Limb (tissue), 2 donors: Measurements from ENCODE around the gene PRPF19.
A peak's percentile ranks its signal among the peaks of the same experiment; 100 is the strongest.

Source experiments
- DNase-seq, 2 donors: peaks; one replicate each; pipeline ENCODE4 v3.0.0-alpha.2; 2016; ENCODE audit errors: extremely low spot score in 2 of 2

The PRPF19 gene

DNA sequence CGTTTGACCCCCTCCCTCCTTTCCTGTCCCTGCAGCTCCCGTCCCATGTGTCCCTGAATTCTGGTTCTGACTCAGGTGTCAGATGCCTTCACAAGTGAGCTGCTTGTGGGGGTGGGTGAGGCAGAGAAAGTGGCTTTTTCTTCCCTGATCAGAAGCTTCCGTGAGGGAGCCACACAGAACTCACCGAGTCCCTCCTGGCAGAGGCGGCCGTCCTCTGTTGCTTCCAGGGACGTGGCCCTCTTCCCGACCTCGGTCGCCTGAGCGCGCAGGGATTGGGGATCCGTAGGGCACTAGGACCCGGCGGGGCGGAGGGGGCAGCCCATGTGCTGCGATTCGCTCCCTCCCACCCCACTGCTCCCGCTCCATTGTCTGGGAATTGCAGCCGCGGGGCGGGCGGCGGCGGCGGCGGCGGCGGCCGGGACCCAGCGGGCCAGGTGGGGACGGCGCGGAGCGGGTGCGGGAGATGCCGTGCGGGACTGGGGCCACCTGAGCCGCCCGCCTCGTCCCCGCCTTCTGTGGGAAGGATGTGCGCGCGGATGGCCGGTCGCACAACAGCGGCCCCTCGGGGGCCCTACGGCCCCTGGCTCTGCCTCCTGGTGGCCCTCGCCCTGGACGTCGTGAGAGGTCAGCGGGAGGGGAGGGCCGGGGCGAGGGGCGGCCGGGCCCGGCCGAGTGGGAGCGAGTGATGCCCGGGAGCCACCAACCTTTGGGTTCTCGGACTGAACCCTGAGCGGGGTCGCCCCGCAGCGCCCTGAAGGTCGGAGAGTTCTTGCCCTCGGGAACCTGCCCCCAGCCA is 17.9 kb upstream of the PRPF19 start, which contains the start of gene TMEM132A:
TSS of gene TMEM132A (plus strand) at position 351 of the 796 bp plus-strand sequence. CDS start at position 525, 174 bp downstream.
- peak; percentile 68 to 88 for DNase-seq

GRCh38 chr11:60923800-60924109 is 17.4 kb upstream of the PRPF19 start:
- no peak for DNase-seq

GRCh38 chr11:60923326-60923725 is 16.9 kb upstream of the PRPF19 start:
- no peak for DNase-seq

DNA sequence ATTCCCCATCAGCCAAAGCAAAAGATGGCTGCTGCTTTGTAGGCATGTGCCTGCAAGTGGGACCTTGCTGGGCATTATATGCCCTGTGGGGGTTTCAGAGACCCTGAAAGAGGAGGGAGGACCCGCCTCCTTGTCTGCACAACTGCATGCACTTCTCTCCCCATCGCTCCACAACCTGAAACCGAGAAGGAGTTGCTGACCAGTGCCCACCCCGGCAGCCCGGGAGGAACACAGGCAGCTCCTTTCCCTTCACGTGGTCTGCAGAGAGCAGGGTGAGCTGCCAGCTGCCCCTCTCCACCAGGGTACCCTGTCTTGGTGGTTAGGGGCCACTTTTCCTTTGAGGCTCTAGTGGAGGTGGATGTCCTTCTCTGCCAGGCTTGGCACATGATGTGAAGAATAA is 16.5 kb upstream of the PRPF19 start:
- DNase-seq, result no peak

DNA sequence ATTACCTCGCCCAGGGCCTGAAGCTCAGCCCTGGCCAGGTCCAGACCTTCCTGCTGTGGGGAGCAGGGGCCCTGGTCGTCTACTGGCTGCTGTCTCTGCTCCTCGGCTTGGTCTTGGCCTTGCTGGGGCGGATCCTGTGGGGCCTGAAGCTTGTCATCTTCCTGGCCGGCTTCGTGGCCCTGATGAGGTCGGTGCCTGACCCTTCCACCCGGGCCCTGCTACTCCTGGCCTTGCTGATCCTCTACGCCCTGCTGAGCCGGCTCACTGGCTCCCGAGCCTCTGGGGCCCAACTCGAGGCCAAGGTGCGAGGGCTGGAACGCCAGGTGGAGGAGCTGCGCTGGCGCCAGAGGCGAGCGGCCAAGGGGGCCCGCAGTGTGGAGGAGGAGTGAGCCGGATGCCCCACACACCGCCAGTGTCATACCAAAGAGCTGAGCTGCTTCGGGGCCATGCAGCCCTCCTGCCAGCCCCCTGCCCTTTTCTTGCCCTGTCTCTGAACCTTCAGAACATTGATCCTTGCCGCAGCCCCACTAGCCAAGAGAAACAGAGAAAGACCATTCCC is 15.5 kb upstream of the PRPF19 start:
- DNase-seq, result no peak

DNA sequence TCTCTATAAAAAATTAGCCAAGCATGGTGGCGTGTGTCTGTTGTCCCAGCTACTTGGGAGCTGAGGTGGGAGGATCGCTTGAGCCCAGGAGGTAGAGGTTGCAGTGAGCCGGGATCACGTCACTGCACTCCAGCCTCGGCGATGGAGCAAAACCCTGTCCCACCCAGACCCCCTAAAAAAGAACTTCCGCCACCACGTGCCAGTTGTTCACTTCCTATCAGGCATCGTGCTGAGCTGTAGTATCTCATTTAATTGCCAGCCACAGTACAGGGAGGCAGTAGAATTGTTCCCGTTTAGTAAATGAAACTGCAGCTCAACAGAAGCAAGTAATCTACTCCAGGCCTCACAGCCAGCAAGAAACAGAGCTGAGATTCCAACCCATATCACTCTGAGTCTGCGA is 14.9 kb upstream of the PRPF19 start:
- no peak for DNase-seq

- DNase-seq, result no peak
These were observed 13.6 kb upstream of the PRPF19 start for GRCh38 chr11:60919956-60920355.

DNA sequence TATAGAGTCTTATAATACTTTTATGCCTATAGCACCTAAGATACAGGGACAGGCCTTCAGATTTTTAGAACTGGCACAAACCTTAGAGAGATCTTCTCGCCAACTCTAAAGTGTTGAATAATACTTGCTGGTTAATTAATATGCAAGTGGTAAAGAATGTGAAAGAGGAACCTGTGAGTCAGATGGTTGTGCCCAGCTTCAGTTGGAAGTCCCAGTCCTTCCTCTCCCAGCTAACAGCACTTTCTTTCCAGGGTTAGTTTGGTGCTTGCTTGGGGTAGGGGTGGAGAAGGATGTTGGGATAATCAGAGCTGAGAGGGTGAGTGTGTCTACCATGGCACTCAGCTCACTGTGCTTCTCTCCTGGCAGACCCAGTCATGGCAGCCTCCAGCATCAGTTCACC is 12.9 kb upstream of the PRPF19 start:
- no peak for DNase-seq

DNA sequence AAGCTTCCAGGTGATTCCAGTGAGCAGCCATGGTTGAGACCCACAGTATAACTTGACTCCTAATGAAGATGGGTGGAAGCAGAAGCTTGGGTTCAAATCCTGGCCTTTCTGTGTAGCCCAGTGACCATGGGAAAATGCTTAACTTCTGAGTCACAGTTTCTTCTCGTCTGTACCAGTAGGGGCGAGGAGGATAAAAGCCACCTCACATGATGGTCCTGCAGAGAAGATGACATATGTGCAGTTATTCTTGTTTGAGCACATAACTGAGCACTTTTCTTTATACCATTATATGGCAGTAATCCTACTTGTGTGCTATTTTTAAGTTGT is 12.5 kb upstream of the PRPF19 start:
- DNase-seq, result no peak

DNA sequence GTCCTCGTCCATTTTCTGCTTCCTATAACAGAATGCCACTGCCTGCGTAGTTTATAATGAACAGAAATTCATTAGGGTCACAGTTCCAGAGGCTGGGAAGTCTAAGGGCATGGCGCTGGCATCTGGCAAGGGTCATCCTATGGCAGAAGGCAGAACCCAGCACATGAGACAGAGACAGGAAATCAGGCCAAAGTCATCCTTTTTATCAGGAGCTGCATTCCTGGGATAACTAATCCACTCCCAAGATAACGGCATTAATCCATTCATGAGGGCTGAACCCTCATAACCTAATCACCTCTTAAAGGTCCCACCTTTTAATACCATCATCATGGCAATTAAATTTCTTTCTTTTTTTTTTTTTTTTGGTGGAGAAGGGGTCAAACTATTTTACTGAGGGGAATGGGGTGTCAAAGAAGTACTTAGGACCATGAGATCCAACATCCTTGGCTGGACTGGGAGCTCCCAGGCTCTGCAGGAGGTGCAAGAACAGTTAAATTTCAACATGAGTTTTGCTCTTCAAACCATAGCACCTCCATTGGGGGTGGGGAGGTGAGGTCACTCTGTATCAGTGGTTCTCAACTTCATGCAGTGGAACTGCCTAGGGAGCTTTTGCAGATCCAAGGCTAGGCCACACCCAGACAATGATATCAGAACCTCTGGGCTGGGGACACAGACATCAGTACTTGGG is 12.0 kb upstream of the PRPF19 start:
- DNase-seq, result no peak

DNA sequence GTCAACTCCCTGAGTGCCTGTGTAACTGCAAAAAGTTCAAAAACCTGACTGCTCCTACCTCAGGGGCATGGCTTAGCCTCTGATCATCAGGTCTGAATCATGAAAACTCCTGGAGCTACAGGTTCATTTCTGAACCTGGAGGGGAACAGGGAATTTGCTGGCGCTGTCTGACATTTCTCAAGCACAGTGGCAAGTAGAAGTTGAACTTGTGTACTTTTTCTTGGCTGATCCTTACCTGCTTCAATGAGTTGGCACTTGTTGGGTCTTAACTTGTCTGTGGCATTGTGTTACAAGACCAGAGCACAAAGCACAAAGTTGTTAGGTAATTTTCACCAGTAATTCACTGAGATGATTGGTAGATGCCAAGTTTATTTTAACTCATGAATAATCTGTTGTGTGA is 10.9 kb upstream of the PRPF19 start:
- no peak for DNase-seq

GRCh38 chr11:60916669-60917206 is 10.4 kb upstream of the PRPF19 start:
- no peak for DNase-seq

GRCh38 chr11:60915248-60915914 is 9.0 kb upstream of the PRPF19 start:
- DNase-seq, result peak in 1 of 2 donors; percentile 31

- peak; percentile 53 to 76 for DNase-seq
These were observed 8.4 kb upstream of the PRPF19 start for GRCh38 chr11:60914633-60915247.

DNA sequence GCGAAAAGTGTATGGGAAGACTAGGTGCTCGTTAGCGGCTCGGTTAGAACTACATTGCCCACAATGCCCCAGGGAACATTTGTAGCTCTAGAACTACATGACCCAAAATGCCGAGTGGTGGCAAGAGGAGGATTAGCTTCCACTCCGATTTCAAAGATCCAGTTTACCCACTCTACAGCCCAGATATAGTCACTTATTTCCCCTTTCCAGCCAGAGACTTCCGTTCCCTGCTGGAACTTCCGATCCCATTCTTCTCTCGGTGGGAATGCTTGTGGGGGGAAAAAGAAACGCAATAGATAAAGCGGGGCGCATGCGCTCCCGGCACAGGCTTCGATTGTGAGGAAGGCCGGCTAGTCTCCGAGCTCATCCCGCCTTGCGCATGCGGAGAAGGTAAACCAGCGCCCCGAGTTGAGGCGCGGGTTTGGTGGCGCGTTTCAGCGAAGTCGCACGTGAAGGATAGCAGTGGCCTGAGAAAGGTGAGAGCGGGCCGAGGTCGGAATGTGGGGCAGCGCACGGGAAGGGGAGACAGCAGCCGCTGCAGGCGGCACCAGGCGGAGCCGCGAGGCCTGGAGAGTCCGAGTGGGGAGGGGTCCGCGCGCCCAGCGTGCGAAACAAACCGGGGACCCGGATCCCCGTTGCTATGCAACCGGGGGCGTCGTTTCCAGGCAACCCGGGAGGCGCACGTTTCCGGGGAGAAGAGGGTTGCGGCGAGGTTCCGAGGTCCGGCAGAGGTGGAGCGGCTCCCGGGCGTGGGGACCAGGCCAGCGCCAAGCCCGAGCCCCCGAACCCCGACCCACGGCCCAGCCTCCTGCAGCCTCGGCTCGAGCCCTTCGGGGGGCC is 7.6 kb upstream of the PRPF19 start, which contains the start of gene TMEM109:
TSS of gene TMEM109 (plus strand) at position 366 of the 840 bp plus-strand sequence. CDS start 5,536 bp downstream, outside the sequence.
- DNase-seq, result peak; percentile 91 to 93

- no peak for DNase-seq
These were observed 6.6 kb upstream of the PRPF19 start for GRCh38 chr11:60912851-60913528.

GRCh38 chr11:60912223-60912850 is 6.0 kb upstream of the PRPF19 start:
- no peak for DNase-seq

GRCh38 chr11:60910711-60911380 is 4.5 kb upstream of the PRPF19 start:
- DNase-seq, result no peak

DNA sequence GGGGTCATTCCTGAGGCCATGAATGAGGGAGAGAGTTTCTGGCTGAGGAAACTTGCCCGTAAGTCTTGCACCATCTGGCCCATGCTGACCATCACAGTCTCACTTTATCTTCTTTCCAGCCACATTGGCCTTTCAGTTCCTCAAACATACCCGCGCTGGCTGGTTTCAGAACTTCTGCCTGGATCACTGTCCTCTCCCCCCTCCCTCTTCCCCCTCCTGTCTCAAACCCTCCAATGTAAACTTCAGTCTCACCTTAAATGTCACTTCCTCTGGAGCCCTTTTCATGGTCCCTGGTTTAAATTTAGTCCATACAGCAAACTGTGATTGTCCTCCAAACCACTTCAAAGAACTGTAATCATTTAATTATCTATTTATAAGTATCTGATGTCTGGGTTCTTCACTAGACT is 3.9 kb upstream of the PRPF19 start:
- DNase-seq, result no peak
